SK-N-SH treated with all-trans-retinoic acid at 6 μM for 48 hours (cell line): ENCODE measurements around the gene STX18.
A peak's percentile ranks its signal among the peaks of the same experiment; 100 is the strongest.

ENCODE experiments used
- ATAC-seq: fragments of 200-7000 bp; cut with Tn5 transposase; 3 replicates; pipeline ENCODE4 v1.9.1; 2020; ENCODE audit warnings: mild to moderate bottlenecking, moderate library complexity
- ARNTL ChIP-seq: fragments of 450-650 bp; formaldehyde crosslinking; IDR thresholded peaks from 2 replicates; pipeline ENCODE4 v1.5.0; 2020; ENCODE audit warnings: low read depth, mild to moderate bottlenecking, moderate library complexity, borderline replicate concordance
- BACH2 ChIP-seq: fragments of 250-450 bp; sonication (Bioruptor Pico); IDR thresholded peaks from 2 replicates; pipeline ENCODE4 v1.9.0; 2021; ENCODE audit warnings: mild to moderate bottlenecking, borderline replicate concordance
- CSDC2 ChIP-seq: fragments of 250-450 bp; sonication (Bioruptor Pico); IDR thresholded peaks from 2 replicates; pipeline ENCODE4 v1.5.0; 2020; ENCODE audit warnings: mild to moderate bottlenecking, moderate library complexity
- ESRRG ChIP-seq: fragments of 250-450 bp; sonication (Bioruptor Pico); IDR thresholded peaks from 2 replicates; pipeline ENCODE4 v1.6.1; 2021; ENCODE audit warnings: mild to moderate bottlenecking
- GLIS3 ChIP-seq: fragments of 250-450 bp; sonication (Bioruptor Pico); IDR thresholded peaks from 2 replicates; pipeline ENCODE4 v1.5.0; 2020; ENCODE audit warnings: mild to moderate bottlenecking, moderate library complexity
- OSR1 ChIP-seq: fragments of 250-450 bp; sonication (Bioruptor Pico); IDR thresholded peaks from 2 replicates; pipeline ENCODE4 v1.8.0; 2022; ENCODE audit warnings: moderate library complexity, mild to moderate bottlenecking, inconsistent platforms
- RARB ChIP-seq: fragments of 250-450 bp; sonication (Bioruptor Pico); IDR thresholded peaks from 2 replicates; pipeline ENCODE4 v1.8.0; 2021; ENCODE audit warnings: mild to moderate bottlenecking, moderate library complexity
- SNAI2 ChIP-seq: fragments of 250-450 bp; sonication (Bioruptor Pico); IDR thresholded peaks from 2 replicates; pipeline ENCODE4 v1.5.0; 2020; ENCODE audit warnings: mild to moderate bottlenecking, moderate library complexity
- TCF4 ChIP-seq: fragments of 250-450 bp; sonication (Bioruptor Pico); IDR thresholded peaks from 2 replicates; pipeline ENCODE4 v1.8.0; 2021; ENCODE audit warnings: mild to moderate bottlenecking, moderate library complexity, borderline replicate concordance
- ZC3H10 ChIP-seq: fragments of 250-450 bp; sonication (Bioruptor Pico); IDR thresholded peaks from 2 replicates; pipeline ENCODE4 v1.5.1; 2021; ENCODE audit warnings: mild to moderate bottlenecking, moderate library complexity
- ZFP3 ChIP-seq: fragments of 250-450 bp; sonication (Bioruptor Pico); IDR thresholded peaks from 2 replicates; pipeline ENCODE4 v1.5.0; 2020; ENCODE audit warnings: mild to moderate bottlenecking, moderate library complexity
- ZFP30 ChIP-seq: fragments of 450-650 bp; formaldehyde crosslinking; IDR thresholded peaks from 2 replicates; pipeline ENCODE4 v1.5.0; 2022; ENCODE audit warnings: mild to moderate bottlenecking, moderate library complexity
- ZNF565 ChIP-seq: fragments of 450-650 bp; formaldehyde crosslinking; conservative IDR thresholded peaks from 2 replicates; pipeline ENCODE4 v1.5.0; 2020; ENCODE audit warnings: low read depth, mild to moderate bottlenecking, moderate library complexity
- ZNF70 ChIP-seq: fragments of 450-650 bp; formaldehyde crosslinking; IDR thresholded peaks from 2 replicates; pipeline ENCODE4 v1.5.0; 2020; ENCODE audit warnings: mild to moderate bottlenecking, moderate library complexity
- ZNF8 ChIP-seq: fragments of 450-650 bp; formaldehyde crosslinking; IDR thresholded peaks from 2 replicates; pipeline ENCODE4 v1.5.0; 2020; ENCODE audit warnings: mild to moderate bottlenecking, moderate library complexity
- TF ChIP-seq, protein P1 (sequence below): fragments of 250-450 bp; sonication (Bioruptor Pico); IDR thresholded peaks from 2 replicates; pipeline ENCODE4 v1.5.1; 2020; ENCODE audit warnings: low read depth, mild to moderate bottlenecking, moderate library complexity
- TF ChIP-seq, protein P2 (sequence below): fragments of 250-450 bp; sonication (Bioruptor Pico); IDR thresholded peaks from 2 replicates; pipeline ENCODE4 v1.8.0; 2021; ENCODE audit warnings: low read depth, mild to moderate bottlenecking, moderate library complexity, borderline replicate concordance
- TF ChIP-seq, protein P3 (sequence below): fragments of 250-450 bp; sonication (Bioruptor Pico); IDR thresholded peaks from 2 replicates; pipeline ENCODE4 v1.5.1; 2021; ENCODE audit warnings: mild to moderate bottlenecking, moderate library complexity
- TF ChIP-seq, protein P4 (sequence below): fragments of 250-450 bp; sonication (Bioruptor Pico); IDR thresholded peaks from 2 replicates; pipeline ENCODE4 v1.5.0; 2020; ENCODE audit warnings: mild to moderate bottlenecking, moderate library complexity
- TF ChIP-seq, protein P5 (sequence below): fragments of 250-450 bp; sonication (Bioruptor Pico); IDR thresholded peaks from 2 replicates; pipeline ENCODE4 v1.8.0; 2020; ENCODE audit warnings: mild to moderate bottlenecking, moderate library complexity, borderline replicate concordance

STX18 gene

DNA sequence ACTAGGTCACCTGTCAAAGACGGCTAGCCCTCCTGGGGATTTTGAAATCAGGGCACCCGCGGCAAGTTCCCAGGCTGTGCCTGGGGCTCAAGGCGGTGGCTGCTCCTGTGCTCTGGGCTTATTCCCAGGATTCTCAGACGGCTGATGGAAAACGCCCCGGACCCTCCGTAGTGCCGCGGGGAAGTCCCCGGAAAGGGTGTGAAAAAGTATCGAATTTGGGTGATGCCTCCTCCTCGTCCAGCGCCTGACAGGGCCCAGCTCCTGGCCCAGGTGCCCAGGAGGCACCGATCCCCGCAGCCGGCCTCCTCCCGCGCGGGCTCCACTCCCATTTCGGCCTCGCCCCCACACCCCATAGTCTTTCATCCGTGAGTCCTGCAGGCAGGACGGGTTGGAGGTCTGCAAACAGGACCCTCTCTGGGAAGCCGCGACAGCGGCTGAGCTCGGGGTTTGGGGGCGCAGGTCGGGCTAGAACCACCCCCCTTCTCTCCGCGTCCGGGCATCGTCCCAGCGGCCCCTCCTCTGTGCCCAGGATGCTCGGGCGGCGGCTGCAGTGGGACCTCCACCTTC is 156.0 kb downstream of the STX18 start:
- peak; percentile 9 for ATAC-seq
- TF ChIP-seq ZNF70 (CRISPR knock-in tag) (no peak), OSR1 (CRISPR knock-in tag) (no peak), TCF4 (CRISPR knock-in tag) (no peak), ESRRG (CRISPR knock-in tag) (no peak), ZNF8 (CRISPR knock-in tag) (no peak), ARNTL (CRISPR knock-in tag) (no peak), BACH2 (CRISPR knock-in tag) (no peak)
- TF ChIP-seq, protein P1, sequence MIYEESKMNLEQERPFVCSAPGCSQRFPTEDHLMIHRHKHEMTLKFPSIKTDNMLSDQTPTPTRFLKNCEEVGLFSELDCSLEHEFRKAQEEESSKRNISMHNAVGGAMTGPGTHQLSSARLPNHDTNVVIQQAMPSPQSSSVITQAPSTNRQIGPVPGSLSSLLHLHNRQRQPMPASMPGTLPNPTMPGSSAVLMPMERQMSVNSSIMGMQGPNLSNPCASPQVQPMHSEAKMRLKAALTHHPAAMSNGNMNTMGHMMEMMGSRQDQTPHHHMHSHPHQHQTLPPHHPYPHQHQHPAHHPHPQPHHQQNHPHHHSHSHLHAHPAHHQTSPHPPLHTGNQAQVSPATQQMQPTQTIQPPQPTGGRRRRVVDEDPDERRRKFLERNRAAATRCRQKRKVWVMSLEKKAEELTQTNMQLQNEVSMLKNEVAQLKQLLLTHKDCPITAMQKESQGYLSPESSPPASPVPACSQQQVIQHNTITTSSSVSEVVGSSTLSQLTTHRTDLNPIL (CRISPR knock-in tag): no peak
- TF ChIP-seq, protein P2, sequence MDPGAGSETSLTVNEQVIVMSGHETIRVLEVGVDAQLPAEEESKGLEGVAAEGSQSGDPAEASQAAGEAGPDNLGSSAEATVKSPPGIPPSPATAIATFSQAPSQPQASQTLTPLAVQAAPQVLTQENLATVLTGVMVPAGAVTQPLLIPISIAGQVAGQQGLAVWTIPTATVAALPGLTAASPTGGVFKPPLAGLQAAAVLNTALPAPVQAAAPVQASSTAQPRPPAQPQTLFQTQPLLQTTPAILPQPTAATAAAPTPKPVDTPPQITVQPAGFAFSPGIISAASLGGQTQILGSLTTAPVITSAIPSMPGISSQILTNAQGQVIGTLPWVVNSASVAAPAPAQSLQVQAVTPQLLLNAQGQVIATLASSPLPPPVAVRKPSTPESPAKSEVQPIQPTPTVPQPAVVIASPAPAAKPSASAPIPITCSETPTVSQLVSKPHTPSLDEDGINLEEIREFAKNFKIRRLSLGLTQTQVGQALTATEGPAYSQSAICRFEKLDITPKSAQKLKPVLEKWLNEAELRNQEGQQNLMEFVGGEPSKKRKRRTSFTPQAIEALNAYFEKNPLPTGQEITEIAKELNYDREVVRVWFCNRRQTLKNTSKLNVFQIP (CRISPR knock-in tag): no peak
- TF ChIP-seq, protein P3, sequence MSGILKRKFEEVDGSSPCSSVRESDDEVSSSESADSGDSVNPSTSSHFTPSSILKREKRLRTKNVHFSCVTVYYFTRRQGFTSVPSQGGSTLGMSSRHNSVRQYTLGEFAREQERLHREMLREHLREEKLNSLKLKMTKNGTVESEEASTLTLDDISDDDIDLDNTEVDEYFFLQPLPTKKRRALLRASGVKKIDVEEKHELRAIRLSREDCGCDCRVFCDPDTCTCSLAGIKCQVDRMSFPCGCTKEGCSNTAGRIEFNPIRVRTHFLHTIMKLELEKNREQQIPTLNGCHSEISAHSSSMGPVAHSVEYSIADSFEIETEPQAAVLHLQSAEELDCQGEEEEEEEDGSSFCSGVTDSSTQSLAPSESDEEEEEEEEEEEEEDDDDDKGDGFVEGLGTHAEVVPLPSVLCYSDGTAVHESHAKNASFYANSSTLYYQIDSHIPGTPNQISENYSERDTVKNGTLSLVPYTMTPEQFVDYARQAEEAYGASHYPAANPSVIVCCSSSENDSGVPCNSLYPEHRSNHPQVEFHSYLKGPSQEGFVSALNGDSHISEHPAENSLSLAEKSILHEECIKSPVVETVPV (CRISPR knock-in tag): no peak
- TF ChIP-seq, protein P4, sequence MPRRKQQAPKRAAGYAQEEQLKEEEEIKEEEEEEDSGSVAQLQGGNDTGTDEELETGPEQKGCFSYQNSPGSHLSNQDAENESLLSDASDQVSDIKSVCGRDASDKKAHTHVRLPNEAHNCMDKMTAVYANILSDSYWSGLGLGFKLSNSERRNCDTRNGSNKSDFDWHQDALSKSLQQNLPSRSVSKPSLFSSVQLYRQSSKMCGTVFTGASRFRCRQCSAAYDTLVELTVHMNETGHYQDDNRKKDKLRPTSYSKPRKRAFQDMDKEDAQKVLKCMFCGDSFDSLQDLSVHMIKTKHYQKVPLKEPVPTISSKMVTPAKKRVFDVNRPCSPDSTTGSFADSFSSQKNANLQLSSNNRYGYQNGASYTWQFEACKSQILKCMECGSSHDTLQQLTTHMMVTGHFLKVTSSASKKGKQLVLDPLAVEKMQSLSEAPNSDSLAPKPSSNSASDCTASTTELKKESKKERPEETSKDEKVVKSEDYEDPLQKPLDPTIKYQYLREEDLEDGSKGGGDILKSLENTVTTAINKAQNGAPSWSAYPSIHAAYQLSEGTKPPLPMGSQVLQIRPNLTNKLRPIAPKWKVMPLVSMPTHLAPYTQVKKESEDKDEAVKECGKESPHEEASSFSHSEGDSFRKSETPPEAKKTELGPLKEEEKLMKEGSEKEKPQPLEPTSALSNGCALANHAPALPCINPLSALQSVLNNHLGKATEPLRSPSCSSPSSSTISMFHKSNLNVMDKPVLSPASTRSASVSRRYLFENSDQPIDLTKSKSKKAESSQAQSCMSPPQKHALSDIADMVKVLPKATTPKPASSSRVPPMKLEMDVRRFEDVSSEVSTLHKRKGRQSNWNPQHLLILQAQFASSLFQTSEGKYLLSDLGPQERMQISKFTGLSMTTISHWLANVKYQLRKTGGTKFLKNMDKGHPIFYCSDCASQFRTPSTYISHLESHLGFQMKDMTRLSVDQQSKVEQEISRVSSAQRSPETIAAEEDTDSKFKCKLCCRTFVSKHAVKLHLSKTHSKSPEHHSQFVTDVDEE: no peak
- TF ChIP-seq, protein P5, sequence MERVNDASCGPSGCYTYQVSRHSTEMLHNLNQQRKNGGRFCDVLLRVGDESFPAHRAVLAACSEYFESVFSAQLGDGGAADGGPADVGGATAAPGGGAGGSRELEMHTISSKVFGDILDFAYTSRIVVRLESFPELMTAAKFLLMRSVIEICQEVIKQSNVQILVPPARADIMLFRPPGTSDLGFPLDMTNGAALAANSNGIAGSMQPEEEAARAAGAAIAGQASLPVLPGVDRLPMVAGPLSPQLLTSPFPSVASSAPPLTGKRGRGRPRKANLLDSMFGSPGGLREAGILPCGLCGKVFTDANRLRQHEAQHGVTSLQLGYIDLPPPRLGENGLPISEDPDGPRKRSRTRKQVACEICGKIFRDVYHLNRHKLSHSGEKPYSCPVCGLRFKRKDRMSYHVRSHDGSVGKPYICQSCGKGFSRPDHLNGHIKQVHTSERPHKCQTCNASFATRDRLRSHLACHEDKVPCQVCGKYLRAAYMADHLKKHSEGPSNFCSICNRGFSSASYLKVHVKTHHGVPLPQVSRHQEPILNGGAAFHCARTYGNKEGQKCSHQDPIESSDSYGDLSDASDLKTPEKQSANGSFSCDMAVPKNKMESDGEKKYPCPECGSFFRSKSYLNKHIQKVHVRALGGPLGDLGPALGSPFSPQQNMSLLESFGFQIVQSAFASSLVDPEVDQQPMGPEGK (CRISPR knock-in tag): no peak

DNA sequence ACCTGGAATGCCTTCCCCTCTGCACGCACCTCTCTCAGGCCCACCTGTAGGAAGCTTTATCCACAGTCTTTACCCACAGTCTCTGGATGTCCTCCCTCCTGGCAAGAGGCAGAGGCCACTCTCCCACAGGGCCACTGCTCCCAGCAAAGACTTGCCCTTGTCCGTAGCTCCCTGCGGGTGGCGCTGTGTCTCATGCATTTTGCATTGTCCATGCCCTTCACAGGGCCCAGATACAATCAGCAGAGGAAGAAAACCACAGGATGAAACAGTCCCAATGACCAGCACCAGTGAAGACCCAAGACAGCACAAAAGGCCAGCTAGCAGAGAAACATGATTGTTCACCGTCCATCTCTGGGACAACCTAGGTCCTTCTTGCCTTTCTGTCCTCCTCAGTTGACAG is 157.0 kb downstream of the STX18 start:
- TF ChIP-seq CSDC2 (CRISPR knock-in tag) (no peak), BACH2 (CRISPR knock-in tag) (no peak), OSR1 (CRISPR knock-in tag) (no peak)
- ATAC-seq: peak; percentile 61

DNA sequence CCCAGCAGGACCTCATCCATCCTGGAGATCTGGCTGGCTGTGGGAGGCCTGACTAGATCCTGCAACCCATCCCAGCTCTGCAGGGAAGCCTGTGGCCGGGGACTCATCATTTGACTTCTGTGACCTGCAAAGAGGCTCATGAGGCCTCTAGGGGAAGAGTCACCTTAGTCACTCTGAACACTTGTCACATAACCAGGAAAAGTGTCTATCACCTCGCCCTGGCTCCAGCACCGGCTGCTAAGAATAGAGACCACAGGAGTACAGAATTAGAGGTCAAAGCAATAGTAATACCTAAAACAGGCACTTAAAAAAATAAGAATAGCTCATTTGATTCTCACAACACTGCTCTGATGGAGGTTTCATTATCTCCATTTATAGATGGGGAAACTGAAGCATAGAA is 158.8 kb downstream of the STX18 start:
- ATAC-seq: no peak
- TF ChIP-seq, protein P1 (CRISPR knock-in tag): no peak
- TF ChIP-seq ZNF70 (CRISPR knock-in tag) (no peak), ZNF8 (CRISPR knock-in tag) (no peak), ZNF565 (CRISPR knock-in tag) (no peak), BACH2 (CRISPR knock-in tag) (no peak), OSR1 (CRISPR knock-in tag) (no peak), ARNTL (CRISPR knock-in tag) (no peak), ESRRG (CRISPR knock-in tag) (no peak), RARB (CRISPR knock-in tag) (no peak), ZFP3 (CRISPR knock-in tag) (no peak), SNAI2 (CRISPR knock-in tag) (no peak), GLIS3 (CRISPR knock-in tag) (no peak), ZC3H10 (CRISPR knock-in tag) (no peak), CSDC2 (CRISPR knock-in tag) (no peak), ZFP30 (CRISPR knock-in tag) (no peak)
- TF ChIP-seq, protein P5 (CRISPR knock-in tag): no peak
- TF ChIP-seq, protein P2 (CRISPR knock-in tag): no peak
